Myocyte (in vitro differentiated cells): ENCODE data around the gene ADGRG1. TPM values are rescaled to one million over a fixed set of nuclear protein-coding genes. Genes with fewer than 3 reads are reported as not detected.

Source experiments
- total RNA-seq: library from RNA; depleted of rRNA; stranded (reverse); fragments of >200 nt; gene quantifications from 2 replicates; pipeline ENCODE4 v1.2.3, GENCODE V29; 2014

Gene ADGRG1
- total RNA-seq, 1 donor from 2014 or later: 38.8 TPM

Other genes with a start within 250 kb of the ADGRG1 start
- gene CCL17, start 223.9 kb upstream of the ADGRG1 start, total RNA-seq: not detected in 2 replicates
- 74.6 and 78.8 TPM in 2 replicates for gene CIAPIN1, start 181.2 kb upstream of the ADGRG1 start, total RNA-seq
- gene COQ9, start 181.2 kb upstream of the ADGRG1 start, total RNA-seq: 91.8 and 115 TPM in 2 replicates
- gene POLR2C, start 166.0 kb upstream of the ADGRG1 start, total RNA-seq: 103 and 119 TPM in 2 replicates
- 10.2 and 11.7 TPM in 2 replicates for gene DOK4, start 142.1 kb upstream of the ADGRG1 start, total RNA-seq
- gene CCDC102A, start 92.1 kb upstream of the ADGRG1 start, total RNA-seq: 12.1 and 13.2 TPM in 2 replicates
- gene ADGRG5, start 86.0 kb upstream of the ADGRG1 start, total RNA-seq: not detected in 2 replicates
- 0.31 TPM in 1 of 2 replicates, not detected in the other for gene ADGRG3, start 39.7 kb downstream of the ADGRG1 start, total RNA-seq
- gene DRC7, start 66.2 kb downstream of the ADGRG1 start, total RNA-seq: not detected in 2 replicates
- gene KATNB1, start 107.1 kb downstream of the ADGRG1 start, total RNA-seq: 32.9 and 51.3 TPM in 2 replicates
- 55.6 and 64.5 TPM in 2 replicates for gene KIFC3, start 173.9 kb downstream of the ADGRG1 start, total RNA-seq